Prostate gland (tissue), 2 donors: ENCODE measurements around the gene TESK1.

Experiments used
- POLR2A ChIP-seq: fragments of 450-650 bp; IDR thresholded peaks from one replicate; pipeline ENCODE4 v1.6.1; 2016; ENCODE audit warnings: antibody characterized with exemption, mild to moderate bottlenecking
- TF ChIP-seq, protein P1 (sequence below), 4 experiments: fragments of 200-600 bp in 2 of 4; fragments of 450-650 bp in 2 of 4; sonication (generic) in 2 of 4; IDR thresholded peaks; 1 replicate in 3 of 4; 2 replicates in 1 of 4; pipeline ENCODE4 v1.5.1; 2016 to 2019; ENCODE audit warnings: antibody characterized with exemption in 4 of 4, mild to moderate bottlenecking in 2 of 4, moderate library complexity in 2 of 4

DNA sequence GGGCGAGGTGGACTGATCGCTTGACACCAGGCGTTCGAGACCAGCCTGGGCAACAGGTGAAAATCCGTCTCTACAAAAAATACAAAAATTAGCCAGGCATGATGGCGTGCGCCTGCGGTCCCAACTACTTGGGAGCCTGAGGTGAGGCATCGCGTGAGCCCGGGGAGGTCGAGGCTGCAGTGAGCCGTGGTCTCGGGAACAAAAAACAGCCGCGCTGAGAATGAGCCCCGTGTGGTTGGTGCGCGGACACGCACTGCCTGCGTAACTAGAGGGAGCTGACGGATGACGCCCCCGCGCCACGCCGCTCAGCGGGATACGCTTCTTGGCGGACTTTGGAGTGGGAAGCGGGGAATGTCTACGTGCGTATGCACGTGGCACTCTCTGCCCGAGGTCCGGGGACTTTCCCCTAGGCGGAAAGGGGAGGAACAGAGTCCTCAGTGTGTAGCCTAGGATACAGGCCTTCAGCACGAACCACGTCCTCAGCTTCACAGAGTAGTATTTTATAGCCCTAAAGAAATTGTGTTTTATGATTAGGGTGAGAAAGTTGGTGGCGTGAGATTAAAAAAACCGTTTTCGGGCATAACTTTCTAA lies 52.6 kb downstream of the TESK1 start, which contains the start of gene RMRP:
- TF ChIP-seq, protein P1, sequence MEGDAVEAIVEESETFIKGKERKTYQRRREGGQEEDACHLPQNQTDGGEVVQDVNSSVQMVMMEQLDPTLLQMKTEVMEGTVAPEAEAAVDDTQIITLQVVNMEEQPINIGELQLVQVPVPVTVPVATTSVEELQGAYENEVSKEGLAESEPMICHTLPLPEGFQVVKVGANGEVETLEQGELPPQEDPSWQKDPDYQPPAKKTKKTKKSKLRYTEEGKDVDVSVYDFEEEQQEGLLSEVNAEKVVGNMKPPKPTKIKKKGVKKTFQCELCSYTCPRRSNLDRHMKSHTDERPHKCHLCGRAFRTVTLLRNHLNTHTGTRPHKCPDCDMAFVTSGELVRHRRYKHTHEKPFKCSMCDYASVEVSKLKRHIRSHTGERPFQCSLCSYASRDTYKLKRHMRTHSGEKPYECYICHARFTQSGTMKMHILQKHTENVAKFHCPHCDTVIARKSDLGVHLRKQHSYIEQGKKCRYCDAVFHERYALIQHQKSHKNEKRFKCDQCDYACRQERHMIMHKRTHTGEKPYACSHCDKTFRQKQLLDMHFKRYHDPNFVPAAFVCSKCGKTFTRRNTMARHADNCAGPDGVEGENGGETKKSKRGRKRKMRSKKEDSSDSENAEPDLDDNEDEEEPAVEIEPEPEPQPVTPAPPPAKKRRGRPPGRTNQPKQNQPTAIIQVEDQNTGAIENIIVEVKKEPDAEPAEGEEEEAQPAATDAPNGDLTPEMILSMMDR (IDR thresholded peaks at IDR 0.05), result peak in 3 of 4 experiments; percentile 15 to 60 (median 47)
- peak; percentile 68 for TF ChIP-seq POLR2A
